Liver (tissue), 9 donors: ENCODE results near the gene GARIN1A. TPM values are rescaled to one million over a fixed set of nuclear protein-coding genes. Genes with fewer than 3 reads are reported as not detected.

ENCODE experiments used
- DNase-seq: peaks from one replicate; pipeline ENCODE4 v3.0.0-alpha.2; 2017; ENCODE audit warnings: low spot score
- H3K27ac ChIP-seq, 2 donors: one replicate each; pipeline ENCODE4 v1.7.0; 2013; ENCODE audit warnings: inconsistent platforms in 2 of 2, low read length in 2 of 2, control low read depth in 1 of 2, low read depth in 1 of 2, mild to moderate bottlenecking in 1 of 2
- H3K27me3 ChIP-seq, 4 donors: one replicate each; pipeline versions ENCODE4 v1.6.1 to v1.7.0; 2013; ENCODE audit warnings: low read length in 3 of 4, inconsistent platforms in 1 of 4, mild to moderate bottlenecking in 1 of 4, moderate library complexity in 1 of 4; ENCODE audit not compliant: control insufficient read depth in 4 of 4, insufficient read depth in 4 of 4
- H3K36me3 ChIP-seq, 4 donors: one replicate each; pipeline versions ENCODE4 v1.6.1 to v1.7.0; 2013; ENCODE audit warnings: low read length in 3 of 4, mild to moderate bottlenecking in 3 of 4, low read depth in 1 of 4, moderate library complexity in 1 of 4; ENCODE audit not compliant: control insufficient read depth in 4 of 4, insufficient read depth in 3 of 4
- H3K4me1 ChIP-seq, 4 donors: one replicate each; pipeline versions ENCODE4 v1.6.1 to v1.7.0; 2013; ENCODE audit warnings: low read length in 3 of 4, mild to moderate bottlenecking in 3 of 4, moderate library complexity in 1 of 4; ENCODE audit not compliant: control insufficient read depth in 4 of 4, insufficient read depth in 4 of 4
- H3K4me3 ChIP-seq, 3 donors: one replicate each; pipeline versions ENCODE4 v1.6.1 to v1.7.0; 2013; ENCODE audit warnings: low read length in 3 of 3, control low read depth in 1 of 3, low read depth in 1 of 3, mild to moderate bottlenecking in 1 of 3
- H3K9ac ChIP-seq, 2 donors: one replicate each; pipeline ENCODE4 v1.7.0; 2013; ENCODE audit warnings: low read length in 2 of 2, mild to moderate bottlenecking in 2 of 2, moderate library complexity in 2 of 2, control low read depth in 1 of 2, low read depth in 1 of 2
- H3K9me3 ChIP-seq, 4 donors: one replicate each; pipeline versions ENCODE4 v1.6.1 to v1.7.0; 2013; ENCODE audit warnings: low read length in 3 of 4; ENCODE audit not compliant: control insufficient read depth in 4 of 4
- EGR1 ChIP-seq, 2 donors: IDR thresholded peaks; 2 replicates each; pipeline ENCODE4 v1.6.1; 2016 to 2018; ENCODE audit warnings: antibody characterized with exemption in 2 of 2, low read depth in 2 of 2
- FOXA1 ChIP-seq: IDR thresholded peaks from 2 replicates; pipeline ENCODE4 v1.6.1; 2016; ENCODE audit warnings: antibody characterized with exemption
- FOXA2 ChIP-seq: IDR thresholded peaks from 2 replicates; pipeline ENCODE4 v1.6.1; 2016; ENCODE audit warnings: antibody characterized with exemption
- GABPA ChIP-seq, 2 donors: IDR thresholded peaks in 1 of 2; conservative IDR thresholded peaks in 1 of 2; 2 replicates each; pipeline ENCODE4 v1.6.1; 2016; ENCODE audit warnings: antibody characterized with exemption in 2 of 2, mild to moderate bottlenecking in 1 of 2, moderate library complexity in 1 of 2
- HNF4A ChIP-seq, 2 donors: conservative IDR thresholded peaks; 2 replicates each; pipeline ENCODE4 v1.6.1; 2016; ENCODE audit warnings: antibody characterized with exemption in 2 of 2, mild to moderate bottlenecking in 2 of 2
- HNF4G ChIP-seq: IDR thresholded peaks from 2 replicates; pipeline ENCODE4 v1.6.1; 2016; ENCODE audit warnings: antibody characterized with exemption
- JUND ChIP-seq, 2 donors: IDR thresholded peaks; 2 replicates each; pipeline ENCODE4 v1.6.1; 2016; ENCODE audit warnings: antibody characterized with exemption in 2 of 2
- NR2F2 ChIP-seq: IDR thresholded peaks from 2 replicates; pipeline ENCODE4 v1.6.1; 2016; ENCODE audit warnings: antibody characterized with exemption
- RAD21 ChIP-seq, 2 donors: IDR thresholded peaks; 2 replicates each; pipeline ENCODE4 v1.6.1; 2016; ENCODE audit warnings: antibody characterized with exemption in 2 of 2, mild to moderate bottlenecking in 2 of 2
- RXRA ChIP-seq, 2 donors: IDR thresholded peaks; 2 replicates each; pipeline ENCODE4 v1.6.1; 2017 to 2018; ENCODE audit warnings: antibody characterized with exemption in 2 of 2, mild to moderate bottlenecking in 1 of 2
- SP1 ChIP-seq: IDR thresholded peaks from 2 replicates; pipeline ENCODE4 v1.6.1; 2018; ENCODE audit warnings: antibody characterized with exemption, mild to moderate bottlenecking
- TAF1 ChIP-seq: conservative IDR thresholded peaks from 2 replicates; pipeline ENCODE4 v1.6.1; 2016; ENCODE audit warnings: antibody characterized with exemption, mild to moderate bottlenecking
- YY1 ChIP-seq: IDR thresholded peaks from 2 replicates; pipeline ENCODE4 v1.6.1; 2016; ENCODE audit warnings: antibody characterized with exemption, mild to moderate bottlenecking
- WGBS: extraction: QIAGEN DNeasy Blood & Tissue Kit; methylation state at CpG from one replicate; pipeline ENCODE4 v1.1.7; 2013; 5-methylcytosine and 5-hydroxymethylcytosine counted together
- polyA plus RNA-seq, 2 donors: library from polyadenylated mRNA; stranded (reverse) in 1 of 2; unstranded in 1 of 2; fragments of 200-250 nt in 1 of 2; fragments of >200 nt in 1 of 2; fragmentation: Nextera tagmentation in 1 of 2; extraction: Ambion mirVana in 1 of 2; gene quantifications; one replicate each; pipeline versions ENCODE4 v1.2.1 to v1.2.3, GENCODE V29; 2013 to 2015
- total RNA-seq, 2 donors: library from RNA; depleted of rRNA; stranded (reverse); fragments of >200 nt; gene quantifications; one replicate each; pipeline ENCODE4 v1.2.3, GENCODE V29; 2014
- TF ChIP-seq, protein P1 (sequence below): IDR thresholded peaks from 2 replicates; pipeline ENCODE4 v1.6.1; 2016; ENCODE audit warnings: antibody characterized with exemption
- TF ChIP-seq, protein P2 (sequence below): IDR thresholded peaks from 2 replicates; pipeline ENCODE4 v1.6.1; 2016; ENCODE audit warnings: antibody characterized with exemption
- TF ChIP-seq, protein P3 (sequence below): IDR thresholded peaks from 2 replicates; pipeline ENCODE4 v1.6.1; 2016; ENCODE audit warnings: antibody characterized with exemption, mild to moderate bottlenecking
- donor health status: healthy.
- donor health status: healthy.
- donor health status: healthy.
- donor health status: healthy.
- donor health status: healthy.

GARIN1A gene
- total and polyA plus RNA-seq, 4 donors = 0.08 to 0.50 (median 0.19) TPM

DNA sequence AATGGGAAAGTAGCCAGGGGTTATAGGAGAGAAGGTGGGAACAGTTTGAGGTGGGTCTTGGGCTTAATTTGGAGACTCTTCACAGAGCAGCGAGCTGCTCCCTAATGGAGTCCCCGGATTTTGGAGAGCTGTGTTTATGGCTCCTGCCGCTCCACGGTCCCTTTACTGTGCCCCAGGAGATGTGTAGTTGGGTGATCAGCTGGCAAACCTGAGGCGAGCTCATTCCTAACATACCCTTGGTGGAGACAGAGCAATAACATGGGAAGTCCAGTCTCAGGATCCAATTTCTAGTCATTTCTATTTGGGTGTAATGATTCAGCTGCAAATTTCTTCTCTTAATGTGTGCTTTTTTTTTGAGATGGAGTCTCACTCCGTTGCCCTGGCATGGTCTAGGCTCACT is 1.5 kb downstream of the GARIN1A start:
- no peaks in the 10 kb centered on the region for H3K4me1 ChIP-seq
- TF ChIP-seq, protein P1, sequence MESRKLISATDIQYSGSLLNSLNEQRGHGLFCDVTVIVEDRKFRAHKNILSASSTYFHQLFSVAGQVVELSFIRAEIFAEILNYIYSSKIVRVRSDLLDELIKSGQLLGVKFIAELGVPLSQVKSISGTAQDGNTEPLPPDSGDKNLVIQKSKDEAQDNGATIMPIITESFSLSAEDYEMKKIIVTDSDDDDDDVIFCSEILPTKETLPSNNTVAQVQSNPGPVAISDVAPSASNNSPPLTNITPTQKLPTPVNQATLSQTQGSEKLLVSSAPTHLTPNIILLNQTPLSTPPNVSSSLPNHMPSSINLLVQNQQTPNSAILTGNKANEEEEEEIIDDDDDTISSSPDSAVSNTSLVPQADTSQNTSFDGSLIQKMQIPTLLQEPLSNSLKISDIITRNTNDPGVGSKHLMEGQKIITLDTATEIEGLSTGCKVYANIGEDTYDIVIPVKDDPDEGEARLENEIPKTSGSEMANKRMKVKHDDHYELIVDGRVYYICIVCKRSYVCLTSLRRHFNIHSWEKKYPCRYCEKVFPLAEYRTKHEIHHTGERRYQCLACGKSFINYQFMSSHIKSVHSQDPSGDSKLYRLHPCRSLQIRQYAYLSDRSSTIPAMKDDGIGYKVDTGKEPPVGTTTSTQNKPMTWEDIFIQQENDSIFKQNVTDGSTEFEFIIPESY = no peak
- no peak for TF ChIP-seq FOXA2
- TF ChIP-seq, protein P2, sequence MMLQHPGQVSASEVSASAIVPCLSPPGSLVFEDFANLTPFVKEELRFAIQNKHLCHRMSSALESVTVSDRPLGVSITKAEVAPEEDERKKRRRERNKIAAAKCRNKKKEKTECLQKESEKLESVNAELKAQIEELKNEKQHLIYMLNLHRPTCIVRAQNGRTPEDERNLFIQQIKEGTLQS = no peak
- no peak for TF ChIP-seq YY1
- TF ChIP-seq JUND (IDR thresholded peaks at IDR 0.05) = no peak
- no peak for TF ChIP-seq RAD21 (IDR thresholded peaks at IDR 0.05)
- TF ChIP-seq HNF4G = no peak
- no peak for TF ChIP-seq SP1
- no peak for TF ChIP-seq TAF1
- TF ChIP-seq HNF4A (conservative IDR thresholded peaks at IDR 0.05) = no peak
- TF ChIP-seq, protein P3, sequence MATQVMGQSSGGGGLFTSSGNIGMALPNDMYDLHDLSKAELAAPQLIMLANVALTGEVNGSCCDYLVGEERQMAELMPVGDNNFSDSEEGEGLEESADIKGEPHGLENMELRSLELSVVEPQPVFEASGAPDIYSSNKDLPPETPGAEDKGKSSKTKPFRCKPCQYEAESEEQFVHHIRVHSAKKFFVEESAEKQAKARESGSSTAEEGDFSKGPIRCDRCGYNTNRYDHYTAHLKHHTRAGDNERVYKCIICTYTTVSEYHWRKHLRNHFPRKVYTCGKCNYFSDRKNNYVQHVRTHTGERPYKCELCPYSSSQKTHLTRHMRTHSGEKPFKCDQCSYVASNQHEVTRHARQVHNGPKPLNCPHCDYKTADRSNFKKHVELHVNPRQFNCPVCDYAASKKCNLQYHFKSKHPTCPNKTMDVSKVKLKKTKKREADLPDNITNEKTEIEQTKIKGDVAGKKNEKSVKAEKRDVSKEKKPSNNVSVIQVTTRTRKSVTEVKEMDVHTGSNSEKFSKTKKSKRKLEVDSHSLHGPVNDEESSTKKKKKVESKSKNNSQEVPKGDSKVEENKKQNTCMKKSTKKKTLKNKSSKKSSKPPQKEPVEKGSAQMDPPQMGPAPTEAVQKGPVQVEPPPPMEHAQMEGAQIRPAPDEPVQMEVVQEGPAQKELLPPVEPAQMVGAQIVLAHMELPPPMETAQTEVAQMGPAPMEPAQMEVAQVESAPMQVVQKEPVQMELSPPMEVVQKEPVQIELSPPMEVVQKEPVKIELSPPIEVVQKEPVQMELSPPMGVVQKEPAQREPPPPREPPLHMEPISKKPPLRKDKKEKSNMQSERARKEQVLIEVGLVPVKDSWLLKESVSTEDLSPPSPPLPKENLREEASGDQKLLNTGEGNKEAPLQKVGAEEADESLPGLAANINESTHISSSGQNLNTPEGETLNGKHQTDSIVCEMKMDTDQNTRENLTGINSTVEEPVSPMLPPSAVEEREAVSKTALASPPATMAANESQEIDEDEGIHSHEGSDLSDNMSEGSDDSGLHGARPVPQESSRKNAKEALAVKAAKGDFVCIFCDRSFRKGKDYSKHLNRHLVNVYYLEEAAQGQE = no peak
- TF ChIP-seq RXRA (IDR thresholded peaks at IDR 0.05) = no peak
- TF ChIP-seq EGR1 (IDR thresholded peaks at IDR 0.05; ENCODE audit: low read depth in 2 of 2) = no peak
- H3K27me3 ChIP-seq = no peaks in the 10 kb centered on the region
- no peak overlapping the region for H3K9ac ChIP-seq
- no peak for DNase-seq
- H3K4me3 ChIP-seq = no peak overlapping the region
- H3K36me3 ChIP-seq = peaks cover 0 to 3% (median 0%) of the 10 kb centered on the region in 4 donors
- no peak overlapping the region for H3K27ac ChIP-seq
- 94% methylated on average over 6 of the region's 6 CpGs for WGBS
- H3K9me3 ChIP-seq = no peaks in the 10 kb centered on the region

- H3K27ac ChIP-seq = no peak overlapping the region
- 90% methylated on average over 4 of the region's 4 CpGs for WGBS
- no peak for DNase-seq
- no peaks in the 10 kb centered on the region for H3K4me1 ChIP-seq
- H3K9ac ChIP-seq = no peak overlapping the region
- no peaks in the 10 kb centered on the region for H3K27me3 ChIP-seq
- TF ChIP-seq TAF1 (no peak), RXRA (IDR thresholded peaks at IDR 0.05) (no peak), SP1 (no peak), RAD21 (IDR thresholded peaks at IDR 0.05) (no peak), HNF4G (no peak), YY1 (no peak), NR2F2 (no peak), GABPA (IDR thresholded peaks at IDR 0.05 in 1 of 2, conservative IDR thresholded peaks at IDR 0.05 in 1 of 2) (no peak), HNF4A (conservative IDR thresholded peaks at IDR 0.05) (no peak), EGR1 (IDR thresholded peaks at IDR 0.05; ENCODE audit: low read depth in 2 of 2) (no peak), FOXA1 (no peak), FOXA2 (no peak)
- TF ChIP-seq, protein P3 = no peak
- TF ChIP-seq, protein P2 = no peak
- TF ChIP-seq, protein P1 = no peak
- H3K36me3 ChIP-seq = no peaks in the 10 kb centered on the region
- H3K9me3 ChIP-seq = no peaks in the 10 kb centered on the region
- no peak overlapping the region for H3K4me3 ChIP-seq
Observed at GRCh38 chr7:128676665-128677064, 4.6 kb downstream of the GARIN1A start.
